Vagina (tissue), 2 donors: Measurements from ENCODE around the gene IGFLR1. TPM values are rescaled to one million over a fixed set of nuclear protein-coding genes. Genes with fewer than 3 reads are reported as not detected.
A peak's percentile ranks its signal among the peaks of the same experiment; 100 is the strongest.

Experiments used
- DNase-seq, 2 donors: peaks; one replicate each; pipeline ENCODE4 v3.0.0-alpha.2; 2017; ENCODE audit errors: extremely low spot score in 2 of 2
- H3K27ac ChIP-seq: fragments of 200-600 bp; sonication (generic); one replicate; pipeline ENCODE4 v1.5.1; 2019
- H3K27me3 ChIP-seq: fragments of 200-600 bp; sonication (generic); one replicate; pipeline ENCODE4 v1.5.1; 2019
- H3K36me3 ChIP-seq, 2 donors: fragments of 200-600 bp; sonication (generic); one replicate each; pipeline ENCODE4 v1.5.1; 2017 to 2019
- H3K4me1 ChIP-seq: fragments of 200-600 bp; sonication (generic); one replicate; pipeline ENCODE4 v1.5.1; 2019
- H3K4me3 ChIP-seq, 2 donors: fragments of 200-600 bp; sonication (generic); 1 replicate in 1 of 2; 2 replicates in 1 of 2; pipeline ENCODE4 v1.5.1; 2016 to 2019
- H3K9me3 ChIP-seq: fragments of 200-600 bp; sonication (generic); one replicate; pipeline ENCODE4 v1.5.1; 2019
- POLR2A ChIP-seq, 2 donors: fragments of 450-650 bp; IDR thresholded peaks; one replicate each; pipeline ENCODE4 v1.6.1; 2017; ENCODE audit warnings: antibody characterized with exemption in 2 of 2, mild to moderate bottlenecking in 2 of 2, moderate library complexity in 2 of 2
- POLR2AphosphoS5 ChIP-seq, 2 donors: sonication (generic); formaldehyde crosslinking; IDR thresholded peaks; one replicate each; pipeline ENCODE4 v1.9.0; 2017; ENCODE audit warnings: antibody characterized with exemption in 2 of 2, mild to moderate bottlenecking in 2 of 2, low read depth in 1 of 2; ENCODE audit not compliant: insufficient read depth in 1 of 2
- intact Hi-C: fragments of 100-400 bp; cut with DNase I; formaldehyde crosslinking; loops from one replicate; pipeline ENCODE4 v1.15.1; 2023
- total RNA-seq: library from RNA; depleted of rRNA; stranded (reverse); fragments of >200 nt; gene quantifications from one replicate; pipeline ENCODE4 v1.2.3, GENCODE V29; 2016
- TF ChIP-seq, protein P1 (sequence below), 3 experiments: fragments of 450-650 bp in 2 of 3; fragments of 200-600 bp in 1 of 3; sonication (generic) in 1 of 3; IDR thresholded peaks; one replicate each; pipeline ENCODE4 v1.5.1; 2017 to 2019; ENCODE audit warnings: antibody characterized with exemption in 3 of 3, mild to moderate bottlenecking in 2 of 3, moderate library complexity in 2 of 3

The IGFLR1 gene
- total RNA-seq, 1 donor from 2014 or later: 7.4 TPM

DNA sequence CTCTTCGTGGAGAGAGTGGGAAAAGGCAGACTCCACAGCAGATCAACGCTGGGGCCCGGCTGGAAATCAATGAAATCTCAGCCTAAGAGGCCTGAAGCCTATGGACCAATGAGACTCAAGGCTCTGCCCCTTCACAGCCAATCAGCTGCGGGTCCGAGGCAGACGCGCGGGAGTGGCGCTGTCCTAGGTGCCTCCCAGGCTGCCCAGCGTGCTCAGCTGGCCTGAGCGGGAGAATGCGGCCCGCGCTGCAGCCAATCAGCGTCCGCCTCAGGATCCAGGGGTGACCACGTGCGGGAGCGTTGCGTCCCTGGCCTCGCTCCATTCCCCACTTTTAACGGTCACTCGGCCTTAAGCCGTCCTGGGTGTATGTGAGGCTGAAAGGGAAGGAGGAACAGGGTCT lies 38.0 kb downstream of the IGFLR1 start, which contains the start of gene ZBTB32:
Gene ZBTB32 (plus strand): TSS at position 341 of the 400 bp plus-strand sequence. CDS start 10,069 bp downstream, outside the sequence.
- no peaks in the 10 kb centered on the region for H3K36me3 ChIP-seq
- H3K4me1 ChIP-seq: peaks cover 9% of the 10 kb centered on the region
- no peaks in the 10 kb centered on the region for H3K9me3 ChIP-seq
- no peak for TF ChIP-seq POLR2A (IDR thresholded peaks at IDR 0.05)
- TF ChIP-seq, protein P1, sequence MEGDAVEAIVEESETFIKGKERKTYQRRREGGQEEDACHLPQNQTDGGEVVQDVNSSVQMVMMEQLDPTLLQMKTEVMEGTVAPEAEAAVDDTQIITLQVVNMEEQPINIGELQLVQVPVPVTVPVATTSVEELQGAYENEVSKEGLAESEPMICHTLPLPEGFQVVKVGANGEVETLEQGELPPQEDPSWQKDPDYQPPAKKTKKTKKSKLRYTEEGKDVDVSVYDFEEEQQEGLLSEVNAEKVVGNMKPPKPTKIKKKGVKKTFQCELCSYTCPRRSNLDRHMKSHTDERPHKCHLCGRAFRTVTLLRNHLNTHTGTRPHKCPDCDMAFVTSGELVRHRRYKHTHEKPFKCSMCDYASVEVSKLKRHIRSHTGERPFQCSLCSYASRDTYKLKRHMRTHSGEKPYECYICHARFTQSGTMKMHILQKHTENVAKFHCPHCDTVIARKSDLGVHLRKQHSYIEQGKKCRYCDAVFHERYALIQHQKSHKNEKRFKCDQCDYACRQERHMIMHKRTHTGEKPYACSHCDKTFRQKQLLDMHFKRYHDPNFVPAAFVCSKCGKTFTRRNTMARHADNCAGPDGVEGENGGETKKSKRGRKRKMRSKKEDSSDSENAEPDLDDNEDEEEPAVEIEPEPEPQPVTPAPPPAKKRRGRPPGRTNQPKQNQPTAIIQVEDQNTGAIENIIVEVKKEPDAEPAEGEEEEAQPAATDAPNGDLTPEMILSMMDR (IDR thresholded peaks at IDR 0.05): no peak
- TF ChIP-seq POLR2AphosphoS5 (IDR thresholded peaks at IDR 0.05; ENCODE audit: insufficient read depth in 1 of 2, low read depth in 1 of 2): no peak
- no peak within 1 kb of the TSS for H3K27ac ChIP-seq
- no peaks in the 10 kb centered on the region for H3K27me3 ChIP-seq
- DNase-seq: no peak
- H3K4me3 ChIP-seq: no peak within 1 kb of the TSS
- intact Hi-C loops: no loop called here

DNA sequence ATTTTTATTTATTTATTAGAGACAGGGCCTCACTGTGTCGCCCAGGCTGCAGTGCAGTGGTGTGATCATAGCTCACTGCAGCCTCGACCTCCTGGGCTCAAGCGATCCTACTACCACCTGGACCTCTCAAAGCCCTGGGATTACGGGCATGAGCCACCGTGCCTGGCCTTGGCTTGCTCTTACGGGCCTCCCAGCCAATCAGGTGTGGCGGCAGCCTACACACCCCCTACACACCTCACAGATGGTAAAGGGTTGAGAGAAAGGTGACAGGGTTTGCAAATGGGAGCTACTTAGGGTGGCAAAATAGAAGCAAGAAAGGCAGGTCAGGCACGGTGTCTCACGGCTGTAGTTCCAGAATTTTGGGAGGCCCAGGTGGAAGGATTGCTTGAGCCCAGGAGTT lies 38.9 kb downstream of the IGFLR1 start:
- intact Hi-C loops: no loop called here
- H3K36me3 ChIP-seq: no peaks in the 10 kb centered on the region
- H3K4me3 ChIP-seq: no peak overlapping the region
- TF ChIP-seq POLR2AphosphoS5 (IDR thresholded peaks at IDR 0.05; ENCODE audit: insufficient read depth in 1 of 2, low read depth in 1 of 2) (no peak), POLR2A (IDR thresholded peaks at IDR 0.05) (no peak)
- TF ChIP-seq, protein P1 (IDR thresholded peaks at IDR 0.05): no peak
- no peaks in the 10 kb centered on the region for H3K9me3 ChIP-seq
- H3K27me3 ChIP-seq: no peaks in the 10 kb centered on the region
- no peak for DNase-seq
- peaks cover 9% of the 10 kb centered on the region for H3K4me1 ChIP-seq
- no peak overlapping the region for H3K27ac ChIP-seq

DNA sequence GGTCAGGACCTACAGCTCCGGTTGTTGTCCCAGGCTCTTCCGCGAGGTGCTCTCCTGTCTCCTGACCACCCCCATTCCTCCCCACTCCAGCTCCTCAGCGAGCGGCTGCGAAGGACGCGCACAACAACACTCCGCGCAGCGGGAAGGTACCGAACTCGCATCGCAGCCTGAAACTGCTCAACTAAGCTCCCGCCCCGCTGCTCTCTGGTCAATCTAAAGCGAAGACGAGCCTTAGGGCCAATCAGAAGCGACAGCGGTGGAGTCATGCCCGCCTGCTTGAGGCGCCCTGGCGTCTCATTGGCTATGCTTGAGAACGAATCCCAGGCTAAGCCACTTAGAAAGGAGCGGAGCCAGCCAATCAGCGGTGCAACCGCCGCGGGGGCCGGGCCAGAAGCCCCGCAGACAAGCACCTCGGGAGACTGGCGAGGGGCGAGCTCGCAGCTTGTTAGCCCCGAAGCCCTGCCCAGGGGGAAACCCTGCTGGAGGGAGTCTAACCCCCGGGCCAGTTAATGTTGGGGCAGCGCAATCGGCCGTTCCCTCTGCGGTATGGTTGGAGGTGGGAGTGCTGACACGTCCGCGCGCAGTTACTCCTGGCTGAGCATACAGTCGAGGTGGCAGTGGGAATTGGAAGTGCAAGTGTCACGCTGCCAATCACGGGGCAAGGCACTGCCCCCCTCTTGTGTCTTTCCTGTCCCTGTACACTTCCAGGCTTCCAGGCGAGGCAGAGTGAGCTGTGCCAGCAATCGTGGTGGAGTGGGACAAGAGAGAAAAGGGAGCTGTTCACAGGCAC lies 39.8 kb downstream of the IGFLR1 start:
- H3K4me3 ChIP-seq: peak overlapping the region; percentile 54 to 58
- H3K36me3 ChIP-seq: no peaks in the 10 kb centered on the region
- no peak overlapping the region for H3K27ac ChIP-seq
- H3K27me3 ChIP-seq: no peaks in the 10 kb centered on the region
- intact Hi-C loops: no loop called here
- peaks cover 9% of the 10 kb centered on the region for H3K4me1 ChIP-seq
- TF ChIP-seq POLR2A (IDR thresholded peaks at IDR 0.05) (peak in 1 of 2 donors; percentile 21), POLR2AphosphoS5 (IDR thresholded peaks at IDR 0.05; ENCODE audit: insufficient read depth in 1 of 2, low read depth in 1 of 2) (peak; percentile 74 to 89)
- TF ChIP-seq, protein P1 (IDR thresholded peaks at IDR 0.05): no peak
- peak in 1 of 2 donors; percentile 99 for DNase-seq
- H3K9me3 ChIP-seq: no peaks in the 10 kb centered on the region

DNA sequence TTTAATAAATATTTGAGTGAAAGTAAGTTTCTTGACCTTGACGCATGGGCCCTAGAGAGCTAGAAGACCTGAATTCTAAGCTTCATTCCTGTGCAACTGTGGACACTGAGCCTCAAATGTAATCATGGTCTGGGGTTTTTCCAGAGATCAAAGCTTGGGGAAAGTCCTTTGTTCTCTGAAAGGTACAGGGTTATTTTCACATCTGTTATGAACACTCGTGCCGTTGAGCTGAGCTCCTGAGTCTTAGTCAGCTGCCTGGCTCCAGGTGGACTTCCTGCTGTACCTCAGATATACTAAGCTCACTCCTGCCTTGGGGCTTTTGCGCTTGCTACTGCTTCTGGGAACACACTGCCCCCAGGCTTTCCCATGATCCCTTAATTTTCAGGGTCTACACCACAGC lies 45.4 kb downstream of the IGFLR1 start:
- H3K27ac ChIP-seq: no peak overlapping the region
- H3K9me3 ChIP-seq: no peaks in the 10 kb centered on the region
- intact Hi-C loops: no loop called here
- TF ChIP-seq POLR2A (IDR thresholded peaks at IDR 0.05) (no peak), POLR2AphosphoS5 (IDR thresholded peaks at IDR 0.05; ENCODE audit: insufficient read depth in 1 of 2, low read depth in 1 of 2) (no peak)
- TF ChIP-seq, protein P1 (IDR thresholded peaks at IDR 0.05): no peak
- H3K4me1 ChIP-seq: no peaks in the 10 kb centered on the region
- H3K4me3 ChIP-seq: no peak overlapping the region
- no peaks in the 10 kb centered on the region for H3K36me3 ChIP-seq
- no peaks in the 10 kb centered on the region for H3K27me3 ChIP-seq
- DNase-seq: no peak

DNA sequence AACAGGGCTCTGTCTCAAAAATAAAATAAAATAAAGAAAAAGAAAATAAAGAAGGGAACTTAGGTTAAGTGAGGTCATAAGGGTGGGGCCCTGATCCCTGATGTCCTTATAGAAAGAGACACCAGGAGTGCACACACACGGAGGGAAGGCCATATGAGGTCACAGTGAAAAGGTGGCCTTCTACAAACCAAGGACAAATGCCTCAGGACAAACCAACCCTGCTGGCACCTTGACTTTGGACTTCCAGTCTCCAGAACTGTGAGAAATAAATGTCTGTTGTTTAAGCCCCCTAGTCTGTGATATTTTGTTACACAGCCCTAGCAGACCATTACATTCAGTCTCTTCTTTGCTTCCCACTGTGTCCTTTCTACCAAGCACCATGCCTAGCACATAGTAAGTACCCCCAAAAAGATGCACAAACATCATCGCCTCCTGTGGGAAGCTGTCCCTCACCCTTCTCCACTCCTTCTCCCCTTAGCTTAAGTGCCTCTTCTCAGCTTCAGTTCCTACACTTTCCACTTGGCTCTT lies 46.3 kb downstream of the IGFLR1 start:
- no peak for DNase-seq
- Histone ChIP-seq H3K9me3 (no peaks in the 10 kb centered on the region), H3K4me3 (no peak overlapping the region), H3K27me3 (no peaks in the 10 kb centered on the region), H3K4me1 (no peaks in the 10 kb centered on the region), H3K27ac (no peak overlapping the region), H3K36me3 (no peaks in the 10 kb centered on the region)
- intact Hi-C loops: loop anchor here (2.0 kb wide), 1 partner anchor 43 kb away; no protein-coding TSS in a partner anchor
- TF ChIP-seq POLR2A (IDR thresholded peaks at IDR 0.05) (no peak), POLR2AphosphoS5 (IDR thresholded peaks at IDR 0.05; ENCODE audit: insufficient read depth in 1 of 2, low read depth in 1 of 2) (no peak)
- TF ChIP-seq, protein P1 (IDR thresholded peaks at IDR 0.05): no peak
